ENCODE data around the gene PTAFR. TPM values are rescaled to one million over a fixed set of nuclear protein-coding genes. Genes with fewer than 3 reads are reported as not detected.
"Not testable (repeated sequence)": the region's sequence is repeated elsewhere in the genome, so short reads cannot be mapped to it uniquely, and the experiment has no call there.

The PTAFR gene
- total and polyA plus RNA-seq, 2 of the 8 experiments (the other 6 are each of a cell fraction or from before 2014, with no cell fraction given): 1.2 to 4.9 TPM

GRCh38 chr1:28141685-28142084 lies 34.8 kb downstream of the PTAFR start:
- no peak for TF ChIP-seq NRF1 (IDR thresholded peaks at IDR 0.05; ENCODE audit: low read depth, low read length)
- POLR2A ChIA-PET (ENCODE audit: partially characterized antibody): no interaction called here
- no peaks in the 10 kb centered on the region for H3K9me3 ChIP-seq (ENCODE audit: insufficient read depth in 2 of 2, low read depth in 1 of 2, low read length in 1 of 2)

GRCh38 chr1:28139866-28140265 lies 36.6 kb downstream of the PTAFR start:
- H2BK5ac ChIP-seq (ENCODE audit: low read depth, low read length); H3K56ac ChIP-seq (replicated peaks; ENCODE audit: insufficient read length, low read depth, low read length); H4K5ac ChIP-seq (ENCODE audit: insufficient read length, low read depth, low read length); H4K8ac ChIP-seq (ENCODE audit: extremely low read depth, insufficient read depth, low read length); H3K4me3 ChIP-seq (ENCODE audit: extremely low read depth in 1 of 4, insufficient read depth in 2 of 4, low read depth in 3 of 4, low read length in 4 of 4); FAIRE-seq; CTCF ChIA-PET (ENCODE audit: partially characterized antibody); H2AK5ac ChIP-seq (ENCODE audit: low read depth, low read length); H3K23ac ChIP-seq (ENCODE audit: insufficient read length); H2BK20ac ChIP-seq (ENCODE audit: low read length); H3K9ac ChIP-seq (replicated peaks in 1 of 4; ENCODE audit: extremely low read depth in 1 of 4, low read depth in 3 of 4, low read length in 3 of 4); H3K14ac ChIP-seq (ENCODE audit: insufficient read length); H4K91ac ChIP-seq (replicated peaks; ENCODE audit: insufficient read length, low read length); POLR2A ChIA-PET (ENCODE audit: partially characterized antibody); H3K36me3 ChIP-seq (ENCODE audit: control insufficient read depth in 2 of 4, insufficient read depth in 4 of 4, low read length in 3 of 4); H3K4me2 ChIP-seq (ENCODE audit: insufficient read depth in 1 of 2, low read depth in 2 of 2, low read length in 2 of 2); H2BK12ac ChIP-seq (ENCODE audit: low read depth, low read length); H3K27me3 ChIP-seq (replicated peaks in 1 of 4; ENCODE audit: control insufficient read depth in 3 of 4, extremely low read depth in 1 of 4, insufficient read depth in 3 of 4, low read length in 3 of 4); H3K4me1 ChIP-seq (replicated peaks in 1 of 4; ENCODE audit: control insufficient read depth in 3 of 4, insufficient read depth in 4 of 4, low read length in 3 of 4); H3K79me2 ChIP-seq (ENCODE audit: control insufficient read depth in 1 of 2, insufficient read depth in 2 of 2, low read length in 2 of 2); H3K27ac ChIP-seq (ENCODE audit: low read depth, low read length); H2BK120ac ChIP-seq (replicated peaks; ENCODE audit: low read depth, low read length); H3K9me3 ChIP-seq (ENCODE audit: insufficient read depth in 2 of 2, low read depth in 1 of 2, low read length in 1 of 2); H3K23me2 ChIP-seq (ENCODE audit: low read depth, low read length); H3K79me1 ChIP-seq (ENCODE audit: low read depth, low read length); H3K4ac ChIP-seq (replicated peaks; ENCODE audit: insufficient read length, low read depth, low read length); H4K20me1 ChIP-seq (replicated peaks in 1 of 2; ENCODE audit: control insufficient read depth in 1 of 2, insufficient read depth in 2 of 2, low read length in 2 of 2); H2BK15ac ChIP-seq (ENCODE audit: low read length); H2AFZ ChIP-seq (ENCODE audit: low read length); DNase-seq (ENCODE audit: low read depth in 1 of 2, low spot score in 2 of 2); H3K18ac ChIP-seq (ENCODE audit: extremely low read depth, low read length): not testable (repeated sequence)
- 97% methylated on average over 7 of the region's 8 CpGs; no CpG with 5 or more reads in 1 of the 2 experiments for WGBS, 2 experiments (ENCODE audit: extremely low coverage in 1 of 2, insufficient coverage in 1 of 2, insufficient read length in 1 of 2, insufficient replicate concordance in 2 of 2, low coverage in 1 of 2, low lambda C conversion rate in 2 of 2, missing lambda C conversion rate in 1 of 2)

More at GRCh38 chr1:28141685-28142084, 34.8 kb downstream of the PTAFR start:
- Histone ChIP-seq H3K27ac (ENCODE audit: low read depth, low read length) (no peak overlapping the region), H2AK5ac (ENCODE audit: low read depth, low read length) (no peak overlapping the region), H3K18ac (ENCODE audit: extremely low read depth, low read length) (no peak overlapping the region), H2BK12ac (ENCODE audit: low read depth, low read length) (no peak overlapping the region), H3K4me3 (ENCODE audit: extremely low read depth in 1 of 4, insufficient read depth in 2 of 4, low read depth in 3 of 4, low read length in 4 of 4) (no peak overlapping the region), H2BK15ac (ENCODE audit: low read length) (no peak overlapping the region), H2BK120ac (replicated peaks; ENCODE audit: low read depth, low read length) (no peak overlapping the region), H4K5ac (ENCODE audit: insufficient read length, low read depth, low read length) (no peak overlapping the region), H3K79me1 (ENCODE audit: low read depth, low read length) (no peaks in the 10 kb centered on the region), H2AFZ (ENCODE audit: low read length) (no peak overlapping the region), H3K9ac (replicated peaks in 1 of 4; ENCODE audit: extremely low read depth in 1 of 4, low read depth in 3 of 4, low read length in 3 of 4) (no peak overlapping the region), H3K4me1 (replicated peaks in 1 of 4; ENCODE audit: control insufficient read depth in 3 of 4, insufficient read depth in 4 of 4, low read length in 3 of 4) (no peaks in the 10 kb centered on the region), H3K4ac (replicated peaks; ENCODE audit: insufficient read length, low read depth, low read length) (no peak overlapping the region), H3K23me2 (ENCODE audit: low read depth, low read length) (peaks cover 3% of the 10 kb centered on the region; the same call in 1 of the 2 replicates), H3K4me2 (ENCODE audit: insufficient read depth in 1 of 2, low read depth in 2 of 2, low read length in 2 of 2) (no peak overlapping the region), H2BK5ac (ENCODE audit: low read depth, low read length) (no peak overlapping the region), H3K14ac (ENCODE audit: insufficient read length) (no peak overlapping the region), H2BK20ac (ENCODE audit: low read length) (no peak overlapping the region), H3K56ac (replicated peaks; ENCODE audit: insufficient read length, low read depth, low read length) (no peak overlapping the region), H3K36me3 (ENCODE audit: control insufficient read depth in 2 of 4, insufficient read depth in 4 of 4, low read length in 3 of 4) (no peaks in the 10 kb centered on the region), H3K23ac (ENCODE audit: insufficient read length) (no peak overlapping the region), H4K91ac (replicated peaks; ENCODE audit: insufficient read length, low read length) (no peak overlapping the region), H4K8ac (ENCODE audit: extremely low read depth, insufficient read depth, low read length) (no peak overlapping the region), H4K20me1 (replicated peaks in 1 of 2; ENCODE audit: control insufficient read depth in 1 of 2, insufficient read depth in 2 of 2, low read length in 2 of 2) (no peaks in the 10 kb centered on the region), H3K27me3 (replicated peaks in 1 of 4; ENCODE audit: control insufficient read depth in 3 of 4, extremely low read depth in 1 of 4, insufficient read depth in 3 of 4, low read length in 3 of 4) (no peaks in the 10 kb centered on the region), H3K79me2 (ENCODE audit: control insufficient read depth in 1 of 2, insufficient read depth in 2 of 2, low read length in 2 of 2) (no peaks in the 10 kb centered on the region)
- DNase-seq (ENCODE audit: low read depth in 1 of 2, low spot score in 2 of 2): no peak
- 81% methylated on average over 2 of the region's 2 CpGs; no CpG with 5 or more reads in 1 of the 2 experiments for WGBS, 2 experiments (ENCODE audit: extremely low coverage in 1 of 2, insufficient coverage in 1 of 2, insufficient read length in 1 of 2, insufficient replicate concordance in 2 of 2, low coverage in 1 of 2, low lambda C conversion rate in 2 of 2, missing lambda C conversion rate in 1 of 2)
- CTCF ChIA-PET (ENCODE audit: partially characterized antibody): no interaction called here
- no peak for FAIRE-seq
